HepG2 (cell line): Measurements from ENCODE around the gene PACS1. TPM values are rescaled to one million over a fixed set of nuclear protein-coding genes. Genes with fewer than 3 reads are reported as not detected.

Experiments
- ATAC-seq: fragments of 200-7000 bp; cut with Tn5 transposase; 3 replicates; pipeline ENCODE4 v1.9.1; 2020; ENCODE audit warnings: mild to moderate bottlenecking, moderate library complexity
- BruUV-seq: library from RNA; stranded (reverse); fragments of 400-500 nt; replicated peaks from 2 replicates; lab custom pipeline; 2021; lab: Mats Ljungman, UMichigan
- CTCF ChIA-PET: fragments of 300-600 bp; formaldehyde crosslinking; extraction: SDS; loops from one replicate; lab custom pipeline; 2021; ENCODE audit warnings: low total read pairs, inconsistent platforms, low intra/inter-chr PET ratio; lab: Yijun Ruan, JAX
- POLR2A ChIA-PET: fragments of 350-600 bp; sonication (Branson Sonifier 250); formaldehyde crosslinking; loops from one replicate; lab custom pipeline; 2020; ENCODE audit warnings: antibody characterized with exemption, inconsistent platforms; lab: Yijun Ruan, JAX
- DNase-seq: peaks from one replicate; pipeline ENCODE4 v3.0.0-alpha.2; 2015; ENCODE audit warnings: low spot score
- FAIRE-seq: peaks from 3 replicates; lab custom pipeline; 2011; peaks lifted over from hg19 to GRCh38; lab: Jason Lieb, UNC
- H2AFZ ChIP-seq: one replicate; pipeline ENCODE4 v1.6.1; 2011; ENCODE audit warnings: low read length, inconsistent platforms
- H3K27ac ChIP-seq: fragments of 300-600 bp; 3 replicates; pipeline ENCODE4 v1.8.0; 2011; ENCODE audit warnings: mixed run types, mild to moderate bottlenecking, mixed read lengths, low read length, inconsistent platforms; ENCODE audit not compliant: insufficient read depth; ENCODE audit errors: extremely low read length
- H3K27me3 ChIP-seq, 2 experiments: fragments of 200-600 bp in 1 of 2; 2 replicates in 1 of 2; 3 replicates in 1 of 2; pipeline versions ENCODE4 v1.6.0 to v1.8.0; 2011; ENCODE audit warnings: low read length in 2 of 2, mild to moderate bottlenecking in 2 of 2, moderate library complexity in 2 of 2, inconsistent platforms in 1 of 2; ENCODE audit not compliant: insufficient read depth in 2 of 2, control insufficient read depth in 1 of 2
- H3K36me3 ChIP-seq, 2 experiments: fragments of 200-600 bp in 1 of 2; replicated peaks in 1 of 2; 2 replicates in 1 of 2; 3 replicates in 1 of 2; pipeline versions ENCODE4 v1.5.1 to v1.8.0; 2011; ENCODE audit warnings: low read length in 2 of 2, inconsistent platforms in 1 of 2; ENCODE audit not compliant: insufficient read depth in 2 of 2, control insufficient read depth in 1 of 2
- H3K4me1 ChIP-seq: 2 replicates; pipeline ENCODE4 v1.5.1; 2012; ENCODE audit warnings: low read length, inconsistent platforms; ENCODE audit not compliant: insufficient read depth
- H3K4me2 ChIP-seq: 2 replicates; pipeline ENCODE4 v1.6.0; 2011; ENCODE audit warnings: low read depth, low read length, inconsistent platforms
- H3K4me3 ChIP-seq, 3 experiments: fragments of 200-600 bp in 1 of 3; sonication (generic), shearing (Covaris generic) in 1 of 3; replicated peaks in 1 of 3; 2 replicates each; pipeline ENCODE4 v1.5.1; 2011 to 2016; ENCODE audit warnings: low read length in 3 of 3, inconsistent platforms in 2 of 3, low read depth in 2 of 3, mild to moderate bottlenecking in 2 of 3, control low read depth in 1 of 3, mixed read lengths in 1 of 3; ENCODE audit not compliant: insufficient read depth in 1 of 3
- H3K79me2 ChIP-seq: one replicate; pipeline ENCODE4 v1.6.1; 2011; ENCODE audit warnings: low read length, inconsistent platforms; ENCODE audit not compliant: insufficient read depth
- H3K9ac ChIP-seq: 2 replicates; pipeline ENCODE4 v1.6.0; 2011; ENCODE audit warnings: mild to moderate bottlenecking, low read depth, low read length, inconsistent platforms; ENCODE audit not compliant: insufficient read depth
- H3K9me3 ChIP-seq: 2 replicates; pipeline ENCODE4 v1.5.1; 2012; ENCODE audit warnings: mild to moderate bottlenecking, low read length
- H4K20me1 ChIP-seq: 2 replicates; pipeline ENCODE4 v1.6.0; 2011; ENCODE audit warnings: inconsistent platforms, mild to moderate bottlenecking, low read length, moderate library complexity; ENCODE audit not compliant: insufficient read depth
- ATM ChIP-seq: fragments of 450-650 bp; IDR thresholded peaks from 2 replicates; pipeline ENCODE4 v1.7.1; 2017; ENCODE audit warnings: mild to moderate bottlenecking, borderline replicate concordance
- GABPB1 ChIP-seq: IDR thresholded peaks from 2 replicates; pipeline ENCODE4 v1.6.1; 2016; ENCODE audit warnings: mild to moderate bottlenecking, missing genetic modification reagents, moderate library complexity, missing compliant biosample characterization
- HMG20A ChIP-seq: IDR thresholded peaks from 2 replicates; pipeline ENCODE4 v1.6.1; 2016; ENCODE audit warnings: borderline replicate concordance
- HNRNPK ChIP-seq: fragments of 200-400 bp; formaldehyde crosslinking; IDR thresholded peaks from 2 replicates; pipeline ENCODE4 v1.6.1; 2018; ENCODE audit warnings: low read length, low read depth, moderate library complexity, mild to moderate bottlenecking; ENCODE audit not compliant: poor library complexity, severe bottlenecking
- KMT2A ChIP-seq: sonication (generic); formaldehyde crosslinking; IDR thresholded peaks from 2 replicates; pipeline ENCODE4 v1.4.0; 2020; ENCODE audit warnings: missing genetic modification reagents
- ZBTB1 ChIP-seq: sonication (generic); formaldehyde crosslinking; IDR thresholded peaks from 2 replicates; pipeline ENCODE4 v1.4.0; 2020; ENCODE audit warnings: missing genetic modification reagents, borderline replicate concordance
- ZBTB20 ChIP-seq: sonication (generic); formaldehyde crosslinking; IDR thresholded peaks from 2 replicates; pipeline ENCODE4 v1.8.1; 2023; ENCODE audit warnings: missing genetic modification reagents, low read depth, mild to moderate bottlenecking, borderline replicate concordance
- ZNF136 ChIP-seq: sonication (generic); formaldehyde crosslinking; IDR thresholded peaks from 2 replicates; pipeline ENCODE4 v1.8.1; 2022; ENCODE audit warnings: low read depth, mild to moderate bottlenecking, moderate library complexity, missing genetic modification reagents
- ZNF441 ChIP-seq: sonication (generic); formaldehyde crosslinking; IDR thresholded peaks from 2 replicates; pipeline ENCODE4 v1.7.0; 2021; ENCODE audit warnings: missing genetic modification reagents, borderline replicate concordance
- ZNF451 ChIP-seq: sonication (generic); formaldehyde crosslinking; IDR thresholded peaks from 2 replicates; pipeline ENCODE4 v1.5.0; 2020; ENCODE audit warnings: mild to moderate bottlenecking, missing genetic modification reagents
- ZNF660 ChIP-seq: sonication (generic); formaldehyde crosslinking; IDR thresholded peaks from 2 replicates; pipeline ENCODE4 v1.5.1; 2020; ENCODE audit warnings: mild to moderate bottlenecking, low read depth, missing genetic modification reagents, borderline replicate concordance
- ZZZ3 ChIP-seq: sonication (generic); formaldehyde crosslinking; IDR thresholded peaks from 2 replicates; pipeline ENCODE4 v1.4.0; 2020; ENCODE audit warnings: missing genetic modification reagents, mild to moderate bottlenecking, borderline replicate concordance
- WGBS: methylation state at CpG from one replicate; pipeline ENCODE4 v1.1.6; 2017; ENCODE audit warnings: low lambda C conversion rate; 5-methylcytosine and 5-hydroxymethylcytosine counted together
- in situ Hi-C: cut with HindIII; loops from 2 replicates; pipeline ENCODE4 v1.10.0; 2017; ENCODE audit warnings: low pct_unique_long_range_greater_than_20kb; ENCODE audit not compliant: extremely low pct_ligation_motif_present
- intact Hi-C: fragments of 100-400 bp; cut with micrococcal nuclease; formaldehyde crosslinking; loops from one replicate; pipeline ENCODE4 v1.10.0; 2022; ENCODE audit not compliant: unreplicated experiment
- polyA plus RNA-seq, 8 experiments: library from polyadenylated mRNA; depleted of rRNA in 3 of 8; stranded (reverse) in 7 of 8; unstranded in 1 of 8; fragments of >200 nt; fragmentation: Illumina TruSeq in 4 of 8; extraction: Trizol in 4 of 8; gene quantifications; 2 replicates each; pipeline versions ENCODE4 v1.2.1 to v1.2.3, GENCODE V29; 2011 to 2016; ENCODE audit warnings: low read depth in 4 of 8, missing spikeins in 1 of 8, mixed read lengths in 1 of 8; ENCODE audit not compliant: insufficient read depth in 1 of 8
- total RNA-seq, 5 experiments: library from RNA; depleted of rRNA; stranded (reverse); fragments of >200 nt; fragmentation: Illumina TruSeq; extraction: Trizol; gene quantifications; 2 replicates each; pipeline ENCODE4 v1.2.3, GENCODE V29; 2016; ENCODE audit warnings: low read depth in 1 of 5
- TF ChIP-seq, protein P1 (sequence below): sonication (generic); formaldehyde crosslinking; IDR thresholded peaks from 2 replicates; pipeline ENCODE4 v1.4.0; 2020; ENCODE audit warnings: missing genetic modification reagents
- TF ChIP-seq, protein P2 (sequence below): IDR thresholded peaks from 2 replicates; pipeline ENCODE4 v1.6.1; 2016; ENCODE audit warnings: mild to moderate bottlenecking, missing biosample characterization, missing genetic modification reagents
- TF ChIP-seq, protein P3 (sequence below): IDR thresholded peaks from 2 replicates; pipeline ENCODE4 v1.6.1; 2016; ENCODE audit warnings: low read depth
- TF ChIP-seq, protein P4 (sequence below): sonication (generic); formaldehyde crosslinking; IDR thresholded peaks from 2 replicates; pipeline ENCODE4 v1.4.0; 2020; ENCODE audit warnings: missing genetic modification reagents, borderline replicate concordance

PACS1 gene
- total and polyA plus RNA-seq, 2 of the 13 experiments (the other 11 are each of a cell fraction or from before 2014, with no cell fraction given): 7.6 to 8.6 TPM

DNA sequence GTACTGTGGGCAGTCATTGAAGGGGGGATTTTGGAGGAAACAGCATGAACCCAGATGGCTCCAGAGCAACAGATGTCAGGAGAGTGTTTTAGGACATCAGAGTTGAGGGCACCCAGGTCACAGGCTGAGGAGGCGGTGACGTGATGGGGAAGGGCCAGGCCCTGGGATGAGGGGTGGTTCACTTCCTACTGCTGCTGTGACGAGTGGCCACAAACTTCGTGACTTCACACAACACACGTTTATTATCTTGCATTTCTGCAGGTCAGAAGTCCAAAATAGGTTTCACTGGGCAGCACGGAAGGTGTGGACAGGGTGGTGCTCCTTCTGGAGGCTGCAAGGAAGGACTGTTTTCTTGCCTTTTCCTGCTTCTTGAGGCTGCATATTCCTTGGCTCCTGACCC, 120.7 kb downstream of the PACS1 start:
- H3K36me3 ChIP-seq: peaks cover 3 to 6% of the 10 kb centered on the region in 2 experiments; a peak in 2 of 5 replicates
- FAIRE-seq: no peak
- H3K9me3 ChIP-seq: no peaks in the 10 kb centered on the region
- H3K79me2 ChIP-seq: no peaks in the 10 kb centered on the region
- no peak overlapping the region for H2AFZ ChIP-seq
- ChIA-PET POLR2A (no interaction called here), CTCF (no interaction called here)
- no peak overlapping the region for H3K27ac ChIP-seq
- no peak overlapping the region for H3K9ac ChIP-seq
- peaks cover 18% of the 10 kb centered on the region for H3K4me1 ChIP-seq
- BruUV-seq: no TSS peak
- H3K4me2 ChIP-seq: no peak overlapping the region
- H4K20me1 ChIP-seq: no peaks in the 10 kb centered on the region
- no peak for ATAC-seq
- 89% methylated on average over 6 of the region's 6 CpGs for WGBS
- intact Hi-C loops (no loop called here), in situ Hi-C loops (no loop called here)
- no peak for DNase-seq
- no peaks in the 10 kb centered on the region for H3K27me3 ChIP-seq
- H3K4me3 ChIP-seq: no peak overlapping the region
- TF ChIP-seq HNRNPK (no peak), ATM (no peak), ZBTB1 (CRISPR knock-in tag) (no peak), ZNF136 (CRISPR knock-in tag) (no peak), GABPB1 (CRISPR knock-in tag) (no peak), ZNF660 (CRISPR knock-in tag) (no peak), ZBTB20 (no peak), ZNF441 (CRISPR knock-in tag) (no peak), KMT2A (CRISPR knock-in tag) (no peak), ZZZ3 (CRISPR knock-in tag) (no peak), ZNF451 (CRISPR knock-in tag) (no peak), HMG20A (no peak)
- TF ChIP-seq, protein P1, sequence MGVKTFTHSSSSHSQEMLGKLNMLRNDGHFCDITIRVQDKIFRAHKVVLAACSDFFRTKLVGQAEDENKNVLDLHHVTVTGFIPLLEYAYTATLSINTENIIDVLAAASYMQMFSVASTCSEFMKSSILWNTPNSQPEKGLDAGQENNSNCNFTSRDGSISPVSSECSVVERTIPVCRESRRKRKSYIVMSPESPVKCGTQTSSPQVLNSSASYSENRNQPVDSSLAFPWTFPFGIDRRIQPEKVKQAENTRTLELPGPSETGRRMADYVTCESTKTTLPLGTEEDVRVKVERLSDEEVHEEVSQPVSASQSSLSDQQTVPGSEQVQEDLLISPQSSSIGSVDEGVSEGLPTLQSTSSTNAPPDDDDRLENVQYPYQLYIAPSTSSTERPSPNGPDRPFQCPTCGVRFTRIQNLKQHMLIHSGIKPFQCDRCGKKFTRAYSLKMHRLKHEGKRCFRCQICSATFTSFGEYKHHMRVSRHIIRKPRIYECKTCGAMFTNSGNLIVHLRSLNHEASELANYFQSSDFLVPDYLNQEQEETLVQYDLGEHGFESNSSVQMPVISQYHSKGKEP (CRISPR knock-in tag): no peak
- TF ChIP-seq, protein P2, sequence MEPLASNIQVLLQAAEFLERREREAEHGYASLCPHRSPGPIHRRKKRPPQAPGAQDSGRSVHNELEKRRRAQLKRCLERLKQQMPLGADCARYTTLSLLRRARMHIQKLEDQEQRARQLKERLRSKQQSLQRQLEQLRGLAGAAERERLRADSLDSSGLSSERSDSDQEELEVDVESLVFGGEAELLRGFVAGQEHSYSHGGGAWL: no peak
- TF ChIP-seq, protein P3, sequence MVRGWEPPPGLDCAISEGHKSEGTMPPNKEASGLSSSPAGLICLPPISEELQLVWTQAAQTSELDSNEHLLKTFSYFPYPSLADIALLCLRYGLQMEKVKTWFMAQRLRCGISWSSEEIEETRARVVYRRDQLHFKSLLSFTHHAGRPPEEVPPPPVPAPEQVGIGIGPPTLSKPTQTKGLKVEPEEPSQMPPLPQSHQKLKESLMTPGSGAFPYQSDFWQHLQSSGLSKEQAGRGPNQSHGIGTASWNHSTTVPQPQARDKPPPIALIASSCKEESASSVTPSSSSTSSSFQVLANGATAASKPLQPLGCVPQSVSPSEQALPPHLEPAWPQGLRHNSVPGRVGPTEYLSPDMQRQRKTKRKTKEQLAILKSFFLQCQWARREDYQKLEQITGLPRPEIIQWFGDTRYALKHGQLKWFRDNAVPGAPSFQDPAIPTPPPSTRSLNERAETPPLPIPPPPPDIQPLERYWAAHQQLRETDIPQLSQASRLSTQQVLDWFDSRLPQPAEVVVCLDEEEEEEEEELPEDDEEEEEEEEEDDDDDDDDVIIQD (CRISPR knock-in tag): no peak
- TF ChIP-seq, protein P4, sequence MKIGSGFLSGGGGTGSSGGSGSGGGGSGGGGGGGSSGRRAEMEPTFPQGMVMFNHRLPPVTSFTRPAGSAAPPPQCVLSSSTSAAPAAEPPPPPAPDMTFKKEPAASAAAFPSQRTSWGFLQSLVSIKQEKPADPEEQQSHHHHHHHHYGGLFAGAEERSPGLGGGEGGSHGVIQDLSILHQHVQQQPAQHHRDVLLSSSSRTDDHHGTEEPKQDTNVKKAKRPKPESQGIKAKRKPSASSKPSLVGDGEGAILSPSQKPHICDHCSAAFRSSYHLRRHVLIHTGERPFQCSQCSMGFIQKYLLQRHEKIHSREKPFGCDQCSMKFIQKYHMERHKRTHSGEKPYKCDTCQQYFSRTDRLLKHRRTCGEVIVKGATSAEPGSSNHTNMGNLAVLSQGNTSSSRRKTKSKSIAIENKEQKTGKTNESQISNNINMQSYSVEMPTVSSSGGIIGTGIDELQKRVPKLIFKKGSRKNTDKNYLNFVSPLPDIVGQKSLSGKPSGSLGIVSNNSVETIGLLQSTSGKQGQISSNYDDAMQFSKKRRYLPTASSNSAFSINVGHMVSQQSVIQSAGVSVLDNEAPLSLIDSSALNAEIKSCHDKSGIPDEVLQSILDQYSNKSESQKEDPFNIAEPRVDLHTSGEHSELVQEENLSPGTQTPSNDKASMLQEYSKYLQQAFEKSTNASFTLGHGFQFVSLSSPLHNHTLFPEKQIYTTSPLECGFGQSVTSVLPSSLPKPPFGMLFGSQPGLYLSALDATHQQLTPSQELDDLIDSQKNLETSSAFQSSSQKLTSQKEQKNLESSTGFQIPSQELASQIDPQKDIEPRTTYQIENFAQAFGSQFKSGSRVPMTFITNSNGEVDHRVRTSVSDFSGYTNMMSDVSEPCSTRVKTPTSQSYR (CRISPR knock-in tag): no peak
